ENCODE data around the gene TKT.

- TF ChIP-seq CBX8 (IDR thresholded peaks at IDR 0.05; ENCODE audit: borderline replicate concordance, low read depth, low read length) (no peak), CTCF (IDR thresholded peaks at IDR 0.05; ENCODE audit: control extremely low read depth in 1 of 3, insufficient read depth in 1 of 3, low read depth in 1 of 3, low read length in 3 of 3) (no peak), TAF1 (IDR thresholded peaks at IDR 0.05; ENCODE audit: low read depth, low read length) (no peak), CBX5 (IDR thresholded peaks at IDR 0.05; ENCODE audit: low read depth, low read length) (no peak), ATF2 (IDR thresholded peaks at IDR 0.05; ENCODE audit: low read length) (no peak), EP300 (IDR thresholded peaks at IDR 0.05; ENCODE audit: borderline replicate concordance in 1 of 2, low read depth in 2 of 2, low read length in 2 of 2) (no peak)
These were observed 8.9 kb upstream of the TKT start for GRCh38 chr3:53264718-53265117.

Measured in H1 (cell line).